ENCODE measurements around the gene GLI1. TPM values are rescaled to one million over a fixed set of nuclear protein-coding genes. Genes with fewer than 3 reads are reported as not detected.

Gene GLI1
- polyA plus RNA-seq, 2 of the 4 experiments (the other 2 are of a cell fraction), result 13.1 to 27.3 TPM

DNA sequence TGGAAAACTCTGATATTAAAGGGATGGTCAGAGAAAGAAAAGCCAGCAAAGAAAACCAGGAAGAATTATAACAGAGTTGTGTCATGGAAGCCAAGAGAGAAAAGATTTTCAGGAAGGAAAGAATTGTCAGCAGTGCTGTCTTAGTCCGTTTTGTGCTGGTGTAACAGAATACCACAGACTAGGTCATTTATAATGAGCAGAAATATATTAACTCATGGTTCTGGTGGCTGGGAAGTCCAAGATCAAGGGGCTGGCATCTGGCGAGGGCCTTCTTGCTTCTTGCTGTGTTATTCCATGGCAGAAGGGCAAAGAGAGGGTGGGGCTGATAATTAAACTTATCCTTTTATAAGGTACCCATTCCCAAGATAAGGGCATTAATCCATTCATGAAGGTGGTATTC lies 10.9 kb upstream of the GLI1 start (continued):
- TF ChIP-seq, protein P1, sequence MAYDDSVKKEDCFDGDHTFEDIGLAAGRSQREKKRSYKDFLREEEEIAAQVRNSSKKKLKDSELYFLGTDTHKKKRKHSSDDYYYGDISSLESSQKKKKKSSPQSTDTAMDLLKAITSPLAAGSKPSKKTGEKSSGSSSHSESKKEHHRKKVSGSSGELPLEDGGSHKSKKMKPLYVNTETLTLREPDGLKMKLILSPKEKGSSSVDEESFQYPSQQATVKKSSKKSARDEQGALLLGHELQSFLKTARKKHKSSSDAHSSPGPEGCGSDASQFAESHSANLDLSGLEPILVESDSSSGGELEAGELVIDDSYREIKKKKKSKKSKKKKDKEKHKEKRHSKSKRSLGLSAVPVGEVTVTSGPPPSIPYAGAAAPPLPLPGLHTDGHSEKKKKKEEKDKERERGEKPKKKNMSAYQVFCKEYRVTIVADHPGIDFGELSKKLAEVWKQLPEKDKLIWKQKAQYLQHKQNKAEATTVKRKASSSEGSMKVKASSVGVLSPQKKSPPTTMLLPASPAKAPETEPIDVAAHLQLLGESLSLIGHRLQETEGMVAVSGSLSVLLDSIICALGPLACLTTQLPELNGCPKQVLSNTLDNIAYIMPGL (CRISPR knock-in tag; IDR thresholded peaks at IDR 0.05; ENCODE audit: borderline replicate concordance), result no peak
- TF ChIP-seq, protein P2, sequence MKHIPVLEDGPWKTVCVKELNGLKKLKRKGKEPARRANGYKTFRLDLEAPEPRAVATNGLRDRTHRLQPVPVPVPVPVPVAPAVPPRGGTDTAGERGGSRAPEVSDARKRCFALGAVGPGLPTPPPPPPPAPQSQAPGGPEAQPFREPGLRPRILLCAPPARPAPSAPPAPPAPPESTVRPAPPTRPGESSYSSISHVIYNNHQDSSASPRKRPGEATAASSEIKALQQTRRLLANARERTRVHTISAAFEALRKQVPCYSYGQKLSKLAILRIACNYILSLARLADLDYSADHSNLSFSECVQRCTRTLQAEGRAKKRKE (CRISPR knock-in tag; IDR thresholded peaks at IDR 0.05; ENCODE audit: low read depth), result no peak
- TF ChIP-seq CHD4 (IDR thresholded peaks at IDR 0.05; ENCODE audit: borderline replicate concordance) (no peak), CHD2 (IDR thresholded peaks at IDR 0.05; ENCODE audit: low read length, partially characterized antibody) (no peak), KDM5A (IDR thresholded peaks at IDR 0.05) (no peak), EHF (CRISPR knock-in tag; IDR thresholded peaks at IDR 0.05) (no peak)

DNA sequence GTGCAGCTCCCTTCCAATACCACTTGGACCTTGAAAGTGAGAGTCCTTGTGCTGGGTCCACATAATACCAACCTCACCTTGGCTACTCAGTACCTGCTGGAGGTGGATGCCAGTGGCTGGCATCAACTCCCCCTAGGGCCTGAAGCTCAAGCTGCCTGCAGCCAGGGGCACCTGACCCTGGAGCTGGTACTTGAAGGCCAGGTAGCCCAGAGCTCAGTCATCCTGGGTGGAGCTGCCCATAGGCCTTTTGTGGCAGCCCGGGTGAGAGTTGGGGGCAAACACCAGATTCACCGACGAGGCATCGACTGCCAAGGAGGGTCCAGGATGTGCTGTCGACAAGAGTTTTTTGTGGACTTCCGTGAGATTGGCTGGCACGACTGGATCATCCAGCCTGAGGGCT lies 10.2 kb upstream of the GLI1 start:
- WGBS (ENCODE audit: missing lambda C conversion rate), result 97% methylated on average over 7 of the region's 7 CpGs
- ATAC-seq, result no peak
- DNase-seq (ENCODE audit: low read depth in 1 of 2, low spot score in 1 of 2), result no peak
- no peaks in the 10 kb centered on the region for H3K9me3 ChIP-seq
- no peak overlapping the region for H3K27ac ChIP-seq
- H3K4me2 ChIP-seq, result no peak overlapping the region
- CTCF ChIA-PET, result interaction anchor here (8.4 to 13.4 kb wide), 3 partner anchors 13 to 208 kb away, joined by 91 to 459 read pairs (median 98); partner anchors contain the start of gene GLI1
- peaks cover 32% of the 10 kb centered on the region for H3K4me1 ChIP-seq
- TF ChIP-seq RFX5 (IDR thresholded peaks at IDR 0.05), result no peak
- no peak for TF ChIP-seq SMC3 (IDR thresholded peaks at IDR 0.05)
- TF ChIP-seq ZC3H11A (IDR thresholded peaks at IDR 0.05), result no peak
- TF ChIP-seq TFCP2L1 (CRISPR knock-in tag; IDR thresholded peaks at IDR 0.05), result no peak
- no peak for TF ChIP-seq MYC (IDR thresholded peaks at IDR 0.05; ENCODE audit: borderline replicate concordance, low read length)
- no peak for TF ChIP-seq JUN (IDR thresholded peaks at IDR 0.05)
- no peak for TF ChIP-seq ZSCAN20 (CRISPR knock-in tag; IDR thresholded peaks at IDR 0.05)
- no peak for TF ChIP-seq NR3C1 (IDR thresholded peaks at IDR 0.05)
- no peak for TF ChIP-seq JUNB (IDR thresholded peaks at IDR 0.05)
- no peak for TF ChIP-seq ESRRA (IDR thresholded peaks at IDR 0.05; ENCODE audit: borderline replicate concordance, low read length)
- no peak for TF ChIP-seq CHD4 (IDR thresholded peaks at IDR 0.05; ENCODE audit: borderline replicate concordance)
- no peak for TF ChIP-seq CHD2 (IDR thresholded peaks at IDR 0.05; ENCODE audit: low read length, partially characterized antibody)
- TF ChIP-seq, protein P3, sequence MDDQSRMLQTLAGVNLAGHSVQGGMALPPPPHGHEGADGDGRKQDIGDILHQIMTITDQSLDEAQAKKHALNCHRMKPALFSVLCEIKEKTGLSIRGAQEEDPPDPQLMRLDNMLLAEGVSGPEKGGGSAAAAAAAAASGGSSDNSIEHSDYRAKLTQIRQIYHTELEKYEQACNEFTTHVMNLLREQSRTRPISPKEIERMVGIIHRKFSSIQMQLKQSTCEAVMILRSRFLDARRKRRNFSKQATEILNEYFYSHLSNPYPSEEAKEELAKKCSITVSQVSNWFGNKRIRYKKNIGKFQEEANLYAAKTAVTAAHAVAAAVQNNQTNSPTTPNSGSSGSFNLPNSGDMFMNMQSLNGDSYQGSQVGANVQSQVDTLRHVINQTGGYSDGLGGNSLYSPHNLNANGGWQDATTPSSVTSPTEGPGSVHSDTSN (IDR thresholded peaks at IDR 0.05), result no peak
- no peak for TF ChIP-seq PHF8 (IDR thresholded peaks at IDR 0.05; ENCODE audit: borderline replicate concordance, low read depth)
- no peak for TF ChIP-seq CEBPB (IDR thresholded peaks at IDR 0.05)
- no peak for TF ChIP-seq GATA3 (IDR thresholded peaks at IDR 0.05; ENCODE audit: borderline replicate concordance)
- no peak for TF ChIP-seq RARB (CRISPR knock-in tag; IDR thresholded peaks at IDR 0.05)
- TF ChIP-seq, protein P4, sequence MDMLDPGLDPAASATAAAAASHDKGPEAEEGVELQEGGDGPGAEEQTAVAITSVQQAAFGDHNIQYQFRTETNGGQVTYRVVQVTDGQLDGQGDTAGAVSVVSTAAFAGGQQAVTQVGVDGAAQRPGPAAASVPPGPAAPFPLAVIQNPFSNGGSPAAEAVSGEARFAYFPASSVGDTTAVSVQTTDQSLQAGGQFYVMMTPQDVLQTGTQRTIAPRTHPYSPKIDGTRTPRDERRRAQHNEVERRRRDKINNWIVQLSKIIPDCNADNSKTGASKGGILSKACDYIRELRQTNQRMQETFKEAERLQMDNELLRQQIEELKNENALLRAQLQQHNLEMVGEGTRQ (IDR thresholded peaks at IDR 0.05), result no peak
- TF ChIP-seq, protein P1 (CRISPR knock-in tag; IDR thresholded peaks at IDR 0.05; ENCODE audit: borderline replicate concordance), result no peak
- no peak for FAIRE-seq
- POLR2A ChIA-PET, result no interaction called here
- no peak overlapping the region for H3K4me3 ChIP-seq
